ENCODE data around the gene GNL1.

GRCh38 chr6:30508890-30509736, 47.2 kb downstream of the GNL1 start:
- TF ChIP-seq CTCF (tag by site-specific recombination; IDR thresholded peaks at IDR 0.05) = no peak
- TF ChIP-seq YY1 (tag by site-specific recombination; IDR thresholded peaks at IDR 0.05) = no peak
- no peak for TF ChIP-seq ZBTB11 (tag by site-specific recombination; conservative IDR thresholded peaks at IDR 0.05; ENCODE audit: low read depth)
- no peak for TF ChIP-seq ZNF624 (tag by site-specific recombination; IDR thresholded peaks at IDR 0.05)

All from HEK293 (cell line).